Dermis blood vessel endothelial cell (primary cell): Measurements from ENCODE around the gene CERS3. TPM values are rescaled to one million over a fixed set of nuclear protein-coding genes. Genes with fewer than 3 reads are reported as not detected.
"Not testable (repeated sequence)": the region's sequence is repeated elsewhere in the genome, so short reads cannot be mapped to it uniquely, and the experiment has no call there.

Experiments
- DNase-seq: peaks from one replicate; pipeline ENCODE4 v3.0.0; 2010
- total RNA-seq: library from RNA; depleted of rRNA; stranded (reverse); fragments of >200 nt; gene quantifications from 2 replicates; pipeline ENCODE4 v1.2.3, GENCODE V29; 2014

CERS3 gene
- total RNA-seq, 1 donor from 2014 or later: not detected

DNA sequence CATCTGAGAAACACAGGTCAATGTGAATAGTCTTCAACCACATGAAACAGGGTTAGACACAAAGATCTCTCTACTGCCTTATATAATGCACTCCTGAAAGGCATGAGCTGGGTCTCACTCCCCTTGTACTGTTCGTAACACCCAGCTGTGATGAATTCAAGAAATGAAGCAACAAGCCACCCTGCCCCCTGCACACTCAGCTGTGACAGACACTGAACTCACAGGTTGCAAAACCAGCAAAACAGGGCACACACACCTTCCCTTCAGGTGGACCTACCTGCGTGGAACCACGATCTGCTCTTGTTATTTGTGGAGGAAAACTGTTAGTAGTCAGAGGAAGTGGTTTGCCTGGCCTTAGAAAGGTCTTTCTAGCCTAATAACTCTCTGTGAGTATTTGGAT, 64.5 kb downstream of the CERS3 start:
- DNase-seq: no peak

DNA sequence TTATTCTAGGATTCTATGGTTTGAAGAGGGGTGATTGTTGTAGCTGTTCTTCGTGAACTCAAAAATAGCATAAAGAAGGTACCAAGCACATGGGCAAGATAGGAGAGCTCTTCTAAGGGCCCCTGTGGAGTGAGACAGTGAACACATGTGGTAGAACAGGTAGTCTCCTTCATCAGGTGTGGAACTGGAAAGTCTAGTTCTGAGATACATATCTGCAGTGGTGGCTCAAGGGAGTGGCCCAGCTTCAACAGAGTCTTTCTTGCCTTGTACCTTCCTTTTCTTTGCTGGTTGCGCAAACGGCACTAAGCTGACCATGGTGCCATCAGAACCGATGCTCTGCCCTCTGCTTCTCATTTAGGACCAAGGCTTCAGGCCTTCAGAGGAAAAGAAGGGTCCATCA, 65.2 kb downstream of the CERS3 start:
- DNase-seq: no peak

DNA sequence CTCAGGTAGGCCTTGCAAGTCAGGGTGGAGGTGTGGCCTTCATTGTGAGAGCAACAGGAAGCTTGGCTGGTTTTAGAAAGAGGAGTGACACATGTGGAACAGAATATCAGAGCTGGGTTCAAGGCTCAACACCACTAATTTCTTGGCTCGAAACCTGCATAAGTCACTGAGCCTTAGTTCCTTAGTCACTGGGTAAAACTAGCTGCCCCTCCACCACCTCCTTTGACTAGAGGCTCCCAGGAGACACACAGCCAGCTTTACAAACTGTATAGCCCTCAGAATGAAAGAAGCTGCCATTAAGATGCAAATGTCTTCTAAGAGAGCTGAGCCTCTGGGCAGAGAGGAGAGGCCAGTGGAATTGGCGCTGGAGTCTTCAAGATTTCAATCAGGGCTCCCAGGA, 67.7 kb downstream of the CERS3 start:
- DNase-seq: no peak

DNA sequence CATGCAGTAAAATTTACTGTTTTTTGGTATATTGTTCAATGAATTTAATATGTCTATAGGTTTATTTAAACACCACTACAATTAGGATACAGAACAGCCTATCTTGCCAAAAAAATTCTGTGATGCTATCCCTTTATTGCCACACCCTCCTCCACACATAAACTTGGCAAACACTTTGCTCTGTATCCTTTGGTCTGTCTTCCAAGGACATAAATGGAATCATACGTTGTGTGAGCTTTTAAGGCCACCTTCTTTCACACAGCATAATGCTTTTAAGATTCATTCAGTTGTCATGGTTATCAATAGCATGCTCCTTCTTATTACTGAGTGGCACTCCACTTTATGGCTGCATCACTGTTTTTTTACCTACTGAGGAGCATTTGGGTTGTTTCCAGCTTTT, 71.5 kb downstream of the CERS3 start:
- peak; percentile 2 for DNase-seq

DNA sequence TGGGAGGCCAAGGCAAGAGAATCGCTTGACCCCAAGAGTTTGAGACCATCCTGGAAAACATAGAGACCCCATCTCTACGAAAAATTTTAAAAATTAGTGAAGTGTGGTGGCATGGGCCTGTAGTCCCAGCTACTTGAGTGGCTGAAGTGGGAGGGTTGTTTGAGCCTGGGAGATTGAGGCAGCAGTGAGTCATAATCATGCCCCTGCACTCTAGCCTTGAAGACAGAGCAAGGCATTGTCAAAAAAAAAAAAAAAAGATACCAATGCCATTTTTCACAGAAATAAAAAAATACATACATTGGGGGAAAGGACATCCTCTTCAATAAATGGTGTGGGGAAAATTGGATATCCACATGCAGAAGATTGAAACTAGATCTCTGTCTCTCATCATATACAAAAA, 74.6 kb downstream of the CERS3 start:
- DNase-seq: no peak

DNA sequence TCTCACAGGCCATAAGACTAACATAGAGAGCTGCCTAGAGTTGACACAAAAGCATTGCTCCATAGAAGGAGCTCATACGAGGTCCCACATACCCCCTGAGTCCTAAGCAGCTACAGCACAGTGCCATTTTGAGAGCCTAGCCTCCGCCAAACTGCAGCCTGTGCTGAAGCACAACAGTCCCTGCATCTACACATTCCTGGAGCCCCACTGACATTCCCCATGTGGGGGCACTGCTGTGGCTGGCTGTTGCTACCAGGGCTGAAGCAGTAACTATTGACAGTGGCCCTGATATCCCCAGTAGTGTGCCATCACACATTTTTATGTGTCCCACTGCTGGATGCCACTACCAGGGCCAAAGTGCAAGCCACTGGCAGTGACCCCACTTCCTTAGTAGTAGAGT, 80.3 kb downstream of the CERS3 start:
- DNase-seq: no peak

DNA sequence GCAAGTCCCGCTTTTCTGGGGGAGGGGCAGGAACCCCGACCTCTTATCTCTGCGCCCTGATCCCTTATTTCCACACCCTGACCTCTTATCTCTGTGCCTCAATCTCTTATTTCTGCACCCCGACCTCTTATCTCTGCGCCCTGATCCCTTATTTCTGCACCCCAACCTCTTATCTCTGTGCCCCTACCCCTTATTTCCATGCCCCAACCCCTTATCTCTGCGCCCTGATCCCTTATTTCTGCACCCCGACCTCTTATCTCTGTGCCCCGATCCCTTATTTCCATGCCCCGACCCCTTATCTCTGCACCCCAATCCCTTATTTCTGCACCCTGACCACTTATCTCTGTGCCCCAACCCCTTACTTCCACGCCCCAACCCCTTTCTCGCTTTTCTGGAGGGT, 87.7 kb downstream of the CERS3 start:
- not testable (repeated sequence) for DNase-seq

DNA sequence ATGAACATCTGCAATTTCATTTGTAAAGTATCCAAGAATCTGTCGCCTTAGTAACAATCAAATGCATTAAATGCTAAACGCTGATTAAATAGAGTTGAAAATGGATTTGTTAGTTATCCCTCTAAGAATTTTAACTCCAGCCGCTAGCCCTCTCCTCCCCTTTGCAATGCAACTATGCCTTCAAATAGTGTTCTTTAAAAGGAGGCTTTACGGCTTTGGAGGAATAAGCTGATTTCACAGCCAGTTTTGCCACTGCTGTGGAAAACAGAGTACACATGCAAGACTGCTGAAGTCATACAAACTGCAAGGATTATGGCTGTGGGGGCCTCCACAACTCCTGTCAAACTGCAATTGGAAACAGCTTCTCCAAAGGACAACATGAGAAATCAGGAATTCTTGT, 89.2 kb downstream of the CERS3 start:
- no peak for DNase-seq

DNA sequence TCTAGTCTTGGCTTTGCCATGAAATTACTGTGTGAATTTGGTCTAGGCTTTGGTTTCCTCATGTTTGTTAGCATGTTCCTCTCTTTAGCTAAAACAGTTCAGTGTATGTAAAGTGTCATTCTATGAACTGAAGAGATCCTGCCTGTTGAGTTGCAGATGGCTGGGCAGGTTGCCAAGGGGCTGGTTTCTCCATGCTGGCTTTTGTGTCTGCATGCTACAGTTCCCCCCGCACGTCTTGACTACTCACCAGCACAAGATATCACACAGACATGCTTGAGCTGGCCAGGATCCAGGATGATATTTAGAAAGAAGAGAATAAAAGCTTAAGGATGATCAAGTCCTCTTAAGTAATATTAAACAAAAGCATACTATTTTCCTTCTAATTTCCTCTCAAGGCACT, 90.2 kb downstream of the CERS3 start:
- DNase-seq: no peak

DNA sequence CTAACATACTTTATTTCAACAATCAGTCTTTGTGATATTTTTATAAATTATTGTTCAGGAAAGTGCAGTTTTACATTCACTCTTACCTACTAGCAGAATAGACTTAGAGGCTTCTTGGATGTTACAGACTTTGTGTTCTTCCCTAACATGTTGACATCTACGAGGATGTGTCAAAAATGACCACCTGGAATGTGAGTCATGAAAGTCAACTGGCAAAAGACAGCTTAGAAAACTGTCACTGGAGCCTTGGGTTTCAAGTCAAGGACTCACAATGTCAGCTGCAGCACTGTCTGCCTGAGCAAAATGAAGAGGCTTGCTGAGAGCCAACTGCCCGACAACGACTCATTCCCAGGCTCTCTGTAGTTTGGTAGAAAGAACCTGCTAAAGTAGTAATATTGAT, 91.5 kb downstream of the CERS3 start:
- no peak for DNase-seq

DNA sequence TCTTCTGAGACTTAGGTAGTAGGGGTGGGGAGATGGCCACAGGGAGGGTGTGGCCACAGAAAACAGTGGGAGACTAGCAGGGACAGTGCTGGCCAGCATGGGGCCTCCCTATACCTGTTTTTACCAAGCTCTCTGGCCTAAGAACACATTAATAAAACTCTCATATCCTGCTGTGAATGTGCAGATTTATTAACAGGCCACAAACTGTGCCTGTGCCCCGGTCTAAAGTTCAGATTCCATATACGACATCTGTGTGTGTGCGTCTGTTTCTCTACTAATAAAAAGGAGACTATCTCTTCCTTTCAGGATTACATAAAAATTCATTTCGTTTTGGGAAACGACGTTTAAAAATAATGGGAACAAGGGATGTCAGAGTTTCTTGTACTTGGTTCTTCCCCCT, 94.2 kb downstream of the CERS3 start:
- no peak for DNase-seq

DNA sequence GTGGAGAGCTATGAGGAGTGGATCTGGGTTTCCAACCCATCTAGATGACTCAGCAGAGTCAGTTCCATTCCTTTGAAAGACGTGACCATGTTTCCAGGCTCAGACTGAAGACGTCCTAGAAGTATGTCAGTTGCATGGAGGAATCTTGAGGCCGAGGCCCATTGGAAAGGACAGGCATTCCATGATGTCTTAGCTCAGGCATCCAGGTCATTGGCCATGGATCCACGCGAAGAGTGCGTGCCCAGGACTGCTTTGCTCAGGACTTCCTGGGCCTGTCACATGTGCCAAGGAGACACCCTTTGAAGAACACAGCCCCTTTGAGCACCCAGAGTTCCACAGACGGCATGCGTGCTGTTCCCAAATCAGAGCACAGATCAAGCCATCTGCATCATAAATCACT, 94.7 kb downstream of the CERS3 start:
- no peak for DNase-seq

DNA sequence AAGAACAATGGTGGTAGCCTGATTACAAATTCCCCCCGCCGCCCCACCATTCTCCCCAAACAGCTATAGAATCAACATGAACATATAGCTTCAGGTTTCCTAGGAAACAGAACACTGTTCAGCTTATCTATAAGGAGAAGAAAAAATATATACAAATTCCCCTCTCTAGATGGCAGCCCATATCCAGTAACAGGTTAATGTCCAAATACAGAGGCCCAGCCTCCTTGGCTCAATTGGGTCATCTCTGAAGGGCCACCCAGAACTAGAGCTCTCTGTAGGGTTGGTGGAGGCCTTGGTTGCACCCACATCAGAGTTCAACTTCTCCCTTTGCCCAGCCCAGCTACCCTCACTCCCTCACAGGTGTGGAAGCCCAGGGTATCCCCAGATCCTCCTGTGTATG, 95.4 kb downstream of the CERS3 start:
- no peak for DNase-seq

DNA sequence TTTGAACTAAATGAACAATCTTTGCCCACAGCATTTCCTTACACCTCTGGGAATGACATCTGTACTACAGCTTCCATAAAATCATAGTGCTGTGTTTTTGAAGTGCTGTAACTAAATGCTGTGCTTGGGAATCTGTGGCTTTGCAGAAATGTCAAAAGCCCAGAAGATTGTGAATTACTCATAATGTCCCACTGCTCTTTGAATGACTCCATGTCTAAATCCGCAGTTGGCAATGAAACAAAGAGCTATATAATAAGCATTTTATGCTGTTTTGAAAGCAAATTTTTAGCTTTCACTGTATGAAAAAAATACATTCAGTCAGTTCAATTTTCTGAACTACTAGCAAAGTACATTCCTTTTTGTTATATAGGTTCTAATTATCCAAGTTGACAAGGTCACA, 98.3 kb downstream of the CERS3 start:
- no peak for DNase-seq

DNA sequence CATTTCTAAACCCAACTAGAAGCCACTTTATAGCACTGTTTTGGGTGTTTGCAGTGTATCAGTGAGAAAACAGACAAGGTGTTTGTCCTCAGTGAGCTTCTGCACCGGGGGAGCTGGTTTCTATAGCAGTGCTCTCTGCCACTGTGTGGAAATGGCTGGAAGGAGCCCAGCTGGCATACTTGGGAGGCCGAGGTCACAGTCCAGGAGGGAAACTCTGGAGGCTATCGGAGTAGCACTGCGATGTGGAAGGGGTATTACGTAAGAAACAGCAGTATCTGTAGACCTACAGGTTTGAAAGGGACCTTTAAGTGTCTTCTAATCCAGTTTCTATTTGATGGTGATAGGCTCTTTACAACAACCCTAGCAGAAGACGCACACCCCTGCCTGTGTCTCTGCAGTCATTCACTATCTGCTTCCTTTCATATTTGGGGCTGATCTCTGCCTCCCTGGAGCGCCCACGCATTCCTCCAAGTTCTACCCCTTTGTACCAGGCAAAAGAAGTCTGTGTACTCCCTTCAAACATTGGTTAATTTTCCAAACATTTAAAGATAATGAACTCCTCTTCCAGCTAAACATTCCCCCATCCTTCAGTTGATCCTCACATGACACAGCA, 99.5 kb downstream of the CERS3 start:
- DNase-seq: no peak

DNA sequence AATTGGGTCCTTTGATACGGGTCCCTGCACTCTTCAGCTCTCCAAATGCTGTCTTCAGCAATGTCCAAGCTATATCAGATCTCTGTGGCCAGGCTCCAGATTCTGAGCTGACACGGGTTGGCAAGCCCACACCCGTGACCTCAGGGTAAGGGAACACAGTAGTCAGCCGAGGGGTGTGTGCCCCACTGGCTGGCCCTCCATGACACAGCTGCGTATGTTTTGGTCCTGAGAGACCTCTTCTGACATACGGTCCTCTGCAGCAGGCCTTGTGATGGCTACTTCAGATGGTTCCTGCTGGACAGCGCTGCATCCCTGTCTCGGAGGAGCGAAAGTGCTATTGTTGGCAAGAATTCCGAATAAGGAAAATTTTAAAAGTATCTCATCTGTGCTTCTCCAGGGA, 101.8 kb downstream of the CERS3 start:
- DNase-seq: no peak

DNA sequence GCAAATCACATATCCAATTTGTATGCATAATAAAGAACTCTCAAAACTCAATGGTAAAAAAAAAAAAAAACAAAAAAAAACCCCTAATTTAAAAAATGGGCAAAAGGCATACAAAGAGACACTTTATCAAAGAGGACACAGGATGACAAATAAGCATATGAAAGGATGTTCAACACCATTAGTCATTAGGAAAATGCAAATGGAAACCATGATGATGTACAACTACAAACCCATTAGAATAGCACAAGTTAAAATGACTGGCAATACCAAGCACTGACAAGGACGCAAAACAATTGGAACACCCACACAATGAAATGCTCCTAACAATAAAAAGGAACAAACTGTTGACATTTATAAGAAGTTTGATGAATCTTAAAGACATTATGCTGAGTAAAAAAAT, 123.6 kb downstream of the CERS3 start:
- DNase-seq: no peak

DNA sequence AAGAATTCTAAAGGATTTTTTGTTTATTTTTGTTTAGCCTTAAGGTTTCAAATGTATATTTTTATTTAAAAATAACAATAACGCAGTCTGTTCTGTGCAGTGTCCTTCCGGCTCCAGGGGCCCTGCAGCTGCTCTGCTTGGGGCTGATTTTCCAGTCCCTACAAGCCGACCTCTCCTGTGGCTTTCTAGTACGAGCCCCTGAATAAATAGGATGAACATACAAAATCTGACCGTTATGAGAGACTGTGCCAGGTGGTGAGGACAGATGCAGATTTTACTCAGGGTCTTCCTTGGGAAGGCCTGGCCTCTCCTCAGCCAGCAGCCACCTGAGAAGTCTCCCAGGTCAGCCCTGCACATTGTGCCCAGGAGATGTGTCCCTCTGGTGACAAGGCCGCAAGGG, 127.8 kb downstream of the CERS3 start:
- DNase-seq: no peak

DNA sequence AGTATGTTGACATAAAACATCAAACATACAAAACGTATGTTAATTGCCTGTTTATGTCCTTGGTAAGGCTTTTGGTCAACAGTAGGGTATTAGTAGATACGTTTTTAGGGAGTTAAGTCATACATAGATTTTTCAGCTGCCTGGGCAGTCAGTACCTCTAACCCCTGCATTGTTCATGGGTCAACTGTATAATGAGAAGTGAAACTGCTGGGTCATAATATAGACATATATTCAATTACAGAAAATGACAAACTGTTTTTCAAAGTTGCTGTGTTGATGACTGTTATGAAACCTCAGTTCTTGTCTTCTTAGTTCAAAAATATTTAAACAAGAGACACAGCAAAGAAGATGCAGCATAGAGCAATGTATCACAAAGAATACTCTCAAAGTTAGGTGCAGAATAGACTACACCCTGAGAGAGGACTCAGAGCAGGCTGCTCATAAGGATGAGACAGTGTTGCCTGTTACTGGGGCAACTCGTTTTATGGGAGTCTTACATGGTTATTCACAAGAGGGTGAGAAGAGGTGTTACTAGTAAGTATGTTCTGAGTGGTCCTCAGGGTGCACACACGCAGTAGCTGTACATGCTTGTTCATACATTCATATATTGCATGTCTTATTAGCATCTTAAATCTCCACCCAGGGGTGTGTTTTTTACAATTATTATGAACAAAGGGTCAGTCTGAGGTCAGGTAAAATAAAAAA, 133.9 kb downstream of the CERS3 start:
- DNase-seq: no peak

DNA sequence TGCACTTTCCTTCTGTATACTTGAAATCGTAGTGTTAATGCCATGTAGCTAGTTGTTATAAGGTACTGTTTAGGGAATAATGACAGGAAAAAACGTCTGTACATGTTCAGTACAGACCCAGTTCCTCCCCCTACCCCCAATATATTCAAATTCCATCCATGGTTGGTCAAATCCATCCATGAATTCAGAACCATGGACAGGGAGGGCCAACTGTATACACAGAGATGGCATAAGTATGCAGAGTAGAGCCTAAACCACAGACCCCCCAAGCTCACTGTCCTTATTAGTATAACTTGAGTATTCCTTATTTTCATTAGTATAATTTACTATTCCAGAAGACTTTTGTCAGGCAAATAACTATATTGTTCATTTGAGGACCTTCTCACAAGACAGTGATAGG, 135.7 kb downstream of the CERS3 start:
- no peak for DNase-seq

DNA sequence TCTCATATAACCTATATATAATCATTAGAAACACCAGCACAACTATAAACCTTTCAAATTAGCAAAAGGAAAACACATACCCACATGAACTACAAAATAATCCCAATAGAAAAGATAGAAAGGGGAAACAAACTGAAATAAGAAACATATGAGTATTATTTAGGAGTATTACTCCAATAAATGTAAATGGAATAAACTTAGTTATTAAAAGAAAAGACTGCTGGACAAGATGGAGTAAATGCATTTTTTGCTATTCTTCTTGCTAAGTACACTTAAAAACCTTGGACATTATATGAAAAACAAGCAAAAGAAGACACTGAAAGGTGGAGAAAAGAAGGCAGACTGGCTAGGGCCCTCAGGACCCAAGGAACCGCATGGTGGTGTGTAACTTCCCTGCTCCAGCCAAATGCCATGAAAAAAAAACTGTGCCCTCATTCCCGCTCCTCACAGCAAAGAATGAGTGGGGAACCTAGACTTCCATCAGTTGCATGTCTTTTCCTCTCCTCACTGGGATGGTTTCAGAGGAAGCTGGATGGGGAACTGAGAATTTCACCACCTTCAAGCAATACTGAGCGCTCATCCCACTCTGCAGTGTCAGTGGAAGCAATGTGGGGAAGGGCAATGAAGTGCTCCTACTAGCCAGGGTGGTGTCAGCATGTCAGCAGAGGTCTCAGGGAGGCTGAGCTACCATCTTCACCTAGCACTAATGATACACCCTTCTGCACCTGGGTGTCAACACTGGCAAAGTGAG, 143.3 kb downstream of the CERS3 start:
- no peak for DNase-seq

DNA sequence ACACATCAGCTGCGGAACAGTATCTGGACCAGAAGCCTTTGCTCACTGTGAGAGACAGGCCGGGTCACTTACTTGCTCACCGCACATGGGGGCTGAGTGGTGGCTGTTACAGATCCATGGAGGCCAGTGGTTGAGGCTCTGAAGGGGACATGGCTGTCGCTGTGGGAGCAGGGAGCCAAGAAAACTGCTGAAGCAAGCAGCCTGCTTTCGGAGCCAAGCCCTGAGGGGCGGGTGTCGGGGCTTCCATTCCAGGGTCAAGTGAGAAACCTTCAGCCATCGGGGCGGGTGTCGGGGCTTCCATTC, 144.7 kb downstream of the CERS3 start:
- DNase-seq: no peak

DNA sequence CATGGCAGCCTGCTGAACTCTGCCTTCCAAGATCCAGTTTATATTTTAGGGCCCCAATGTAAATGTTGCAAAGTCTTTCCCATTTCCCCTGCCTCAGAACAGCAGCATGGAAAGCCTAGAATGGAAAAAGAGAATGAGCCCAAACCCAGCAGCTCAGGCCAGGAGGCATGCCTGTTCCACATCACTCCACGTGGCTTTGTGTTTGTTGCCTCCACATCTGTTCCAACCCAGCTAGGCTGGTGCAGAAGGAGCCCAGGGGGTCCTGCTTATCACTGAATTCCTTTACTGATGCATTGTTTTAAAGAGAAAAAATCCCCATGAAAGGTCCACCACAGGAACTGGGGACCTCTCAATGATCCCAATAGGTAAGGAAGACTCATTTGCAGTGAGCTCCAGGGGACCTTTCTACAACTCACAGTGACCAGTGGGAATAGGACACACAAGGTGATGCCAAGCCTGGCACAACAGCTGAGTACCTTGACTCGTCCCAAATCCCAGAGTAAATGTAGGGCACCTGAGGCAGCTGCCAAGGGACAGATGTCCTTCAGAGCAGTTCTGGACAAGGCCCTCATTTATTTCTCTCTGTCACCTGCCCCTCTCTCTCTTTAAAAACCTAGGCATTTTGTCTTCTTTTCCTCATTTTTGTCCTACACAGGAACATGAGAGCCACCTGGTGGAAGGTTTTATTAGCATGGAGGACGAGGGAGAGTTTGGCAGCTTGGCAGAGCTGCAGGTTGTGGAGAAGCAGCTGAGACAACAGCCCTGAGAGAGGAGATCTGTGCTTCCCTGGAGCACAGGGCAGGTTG, 145.2 kb downstream of the CERS3 start:
- DNase-seq: peak; percentile 1

DNA sequence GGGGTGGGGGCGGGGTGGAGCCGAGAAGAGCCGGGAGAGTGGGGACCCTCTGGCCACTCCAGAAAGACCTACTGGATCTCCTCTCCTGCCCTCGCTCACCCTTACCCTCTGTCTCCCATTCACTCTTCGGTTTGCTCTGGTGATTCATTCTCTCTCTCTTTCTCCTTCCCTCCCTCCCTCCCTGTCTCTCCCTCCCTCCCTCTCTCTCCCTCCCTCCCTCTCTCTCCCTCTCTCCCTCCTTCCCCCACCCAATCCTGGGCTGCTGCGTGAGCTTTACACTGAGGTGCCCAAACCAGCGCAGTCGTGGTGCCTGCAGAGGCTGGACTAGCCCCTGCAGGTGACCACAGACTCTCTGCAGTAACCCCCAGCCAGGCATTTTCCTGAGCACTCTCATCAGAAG, 154.8 kb downstream of the CERS3 start:
- DNase-seq: no peak
